Upper lobe of left lung (tissue), 6 donors: ENCODE results near the gene UBE3B. TPM values are rescaled to one million over a fixed set of nuclear protein-coding genes. Genes with fewer than 3 reads are reported as not detected.

ENCODE experiments used
- ATAC-seq, 2 donors: fragments of 200-7000 bp; cut with Tn5 transposase; one replicate each; pipeline ENCODE4 v1.9.1; 2022; ENCODE audit warnings: mild to moderate bottlenecking in 2 of 2, moderate library complexity in 2 of 2; ENCODE audit not compliant: low FRiP score in 2 of 2
- DNase-seq, 2 donors: peaks; one replicate each; pipeline ENCODE4 v3.0.0-alpha.2; 2019 to 2020
- H3K27ac ChIP-seq, 4 donors: fragments of 200-600 bp; sonication (generic); one replicate each; pipeline ENCODE4 v1.5.1; 2016 to 2019
- H3K27me3 ChIP-seq, 4 donors: fragments of 200-600 bp; sonication (generic); one replicate each; pipeline ENCODE4 v1.5.1; 2017 to 2019
- H3K36me3 ChIP-seq, 4 donors: fragments of 200-600 bp; sonication (generic); one replicate each; pipeline ENCODE4 v1.5.1; 2016 to 2019
- H3K4me1 ChIP-seq, 4 donors: fragments of 200-600 bp; sonication (generic); one replicate each; pipeline ENCODE4 v1.5.1; 2018 to 2019
- H3K4me3 ChIP-seq, 4 donors: fragments of 200-600 bp; sonication (generic); one replicate each; pipeline ENCODE4 v1.5.1; 2017 to 2019; ENCODE audit warnings: mild to moderate bottlenecking in 2 of 4, moderate library complexity in 1 of 4
- H3K9me3 ChIP-seq, 4 donors: fragments of 200-600 bp; sonication (generic); one replicate each; pipeline ENCODE4 v1.5.1; 2018 to 2019
- EP300 ChIP-seq, 4 donors: sonication (generic); formaldehyde crosslinking; IDR thresholded peaks; one replicate each; pipeline ENCODE4 v1.5.1; 2017; ENCODE audit warnings: antibody characterized with exemption in 4 of 4, control low read depth in 2 of 4
- POLR2A ChIP-seq, 4 donors: fragments of 450-650 bp; IDR thresholded peaks; one replicate each; pipeline ENCODE4 v1.5.1; 2016 to 2017; ENCODE audit warnings: antibody characterized with exemption in 4 of 4, mild to moderate bottlenecking in 2 of 4
- POLR2AphosphoS5 ChIP-seq, 2 donors: sonication (generic); formaldehyde crosslinking; IDR thresholded peaks; one replicate each; pipeline ENCODE4 v1.5.1; 2017; ENCODE audit warnings: antibody characterized with exemption in 2 of 2
- WGBS, 2 donors: methylation state at CpG; one replicate each; pipeline ENCODE4 v1.1.5; 2017 to 2018; 5-methylcytosine and 5-hydroxymethylcytosine counted together
- total RNA-seq, 6 donors: library from RNA; depleted of rRNA in 4 of 6; stranded (reverse); fragments of >200 nt in 4 of 6; gene quantifications; one replicate each; pipeline versions ENCODE4 v1.1.0 to v1.2.1, GENCODE V29; 2016 to 2021
- TF ChIP-seq, protein P1 (sequence below), 6 experiments: fragments of 450-650 bp in 4 of 6; fragments of 200-600 bp in 2 of 6; sonication (generic) in 2 of 6; IDR thresholded peaks; one replicate each; pipeline ENCODE4 v1.5.1; 2016 to 2019; ENCODE audit warnings: antibody characterized with exemption in 6 of 6
- donor health status: DM: no; HTN: no; CAD: no; lungs with moderate emphysema.
- donor health status: DM: no; HTN: yes; CAD: no; lungs with severe emphysema.

The UBE3B gene
- total RNA-seq, 6 donors from 2014 or later, result 27.0 to 69.1 (median 44.7) TPM

DNA sequence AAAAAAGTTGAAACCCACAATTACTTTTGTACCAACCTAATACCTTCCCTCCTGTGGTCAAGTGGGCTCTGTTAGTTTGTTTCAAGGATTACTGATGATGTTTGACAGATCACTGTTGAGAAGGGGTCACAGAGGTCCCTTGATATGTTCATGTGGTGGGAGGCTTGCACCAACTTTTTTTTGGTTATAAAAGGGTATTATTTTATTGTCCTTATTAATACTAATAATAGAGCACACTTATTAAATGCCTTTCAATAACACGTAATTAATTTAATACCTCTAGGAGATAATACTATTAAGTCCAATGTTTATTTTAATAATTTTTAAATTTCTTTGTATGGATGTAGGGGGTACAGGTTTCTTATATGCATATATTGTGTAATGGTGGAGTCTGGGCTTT, 4.4 kb downstream of the UBE3B start:
- ATAC-seq, result no peak
- DNase-seq, result no peak

DNA sequence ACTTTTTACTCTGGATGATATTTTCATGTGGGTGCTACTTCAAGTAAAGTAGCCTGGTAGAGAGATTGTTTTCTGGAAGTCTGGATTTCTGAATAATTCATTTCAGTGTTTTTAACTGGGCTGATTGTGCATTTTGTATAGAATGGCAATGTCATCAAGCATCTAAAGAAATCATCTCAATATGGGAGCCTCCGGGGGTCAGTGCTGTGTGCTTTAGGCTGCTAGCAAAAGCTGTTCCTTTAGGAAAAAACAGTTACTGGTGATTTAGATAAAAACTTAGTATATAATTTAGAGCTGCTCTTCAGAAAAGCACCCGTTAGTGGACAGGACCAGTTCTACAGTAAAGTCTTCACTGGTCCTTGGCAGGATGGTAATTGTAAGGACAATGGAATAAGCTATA, 5.1 kb downstream of the UBE3B start:
- no peak for DNase-seq
- H3K4me3 ChIP-seq, result no peak overlapping the region
- 87 to 94% methylated on average over 2 of the region's 2 CpGs for WGBS, 2 donors
- TF ChIP-seq, protein P1, sequence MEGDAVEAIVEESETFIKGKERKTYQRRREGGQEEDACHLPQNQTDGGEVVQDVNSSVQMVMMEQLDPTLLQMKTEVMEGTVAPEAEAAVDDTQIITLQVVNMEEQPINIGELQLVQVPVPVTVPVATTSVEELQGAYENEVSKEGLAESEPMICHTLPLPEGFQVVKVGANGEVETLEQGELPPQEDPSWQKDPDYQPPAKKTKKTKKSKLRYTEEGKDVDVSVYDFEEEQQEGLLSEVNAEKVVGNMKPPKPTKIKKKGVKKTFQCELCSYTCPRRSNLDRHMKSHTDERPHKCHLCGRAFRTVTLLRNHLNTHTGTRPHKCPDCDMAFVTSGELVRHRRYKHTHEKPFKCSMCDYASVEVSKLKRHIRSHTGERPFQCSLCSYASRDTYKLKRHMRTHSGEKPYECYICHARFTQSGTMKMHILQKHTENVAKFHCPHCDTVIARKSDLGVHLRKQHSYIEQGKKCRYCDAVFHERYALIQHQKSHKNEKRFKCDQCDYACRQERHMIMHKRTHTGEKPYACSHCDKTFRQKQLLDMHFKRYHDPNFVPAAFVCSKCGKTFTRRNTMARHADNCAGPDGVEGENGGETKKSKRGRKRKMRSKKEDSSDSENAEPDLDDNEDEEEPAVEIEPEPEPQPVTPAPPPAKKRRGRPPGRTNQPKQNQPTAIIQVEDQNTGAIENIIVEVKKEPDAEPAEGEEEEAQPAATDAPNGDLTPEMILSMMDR (IDR thresholded peaks at IDR 0.05), result no peak
- TF ChIP-seq POLR2AphosphoS5 (IDR thresholded peaks at IDR 0.05) (no peak), POLR2A (IDR thresholded peaks at IDR 0.05) (no peak), EP300 (IDR thresholded peaks at IDR 0.05) (no peak)
- peaks cover 32 to 50% (median 45%) of the 10 kb centered on the region in 4 donors for H3K36me3 ChIP-seq
- no peak for ATAC-seq
- no peaks in the 10 kb centered on the region for H3K9me3 ChIP-seq
- peaks cover 12 to 20% (median 17%) of the 10 kb centered on the region in 4 donors for H3K4me1 ChIP-seq
- no peak overlapping the region for H3K27ac ChIP-seq
- H3K27me3 ChIP-seq, result no peaks in the 10 kb centered on the region

More for the DNA sequence above, 4.4 kb downstream of the UBE3B start:
- no peak for TF ChIP-seq POLR2A (IDR thresholded peaks at IDR 0.05)
- TF ChIP-seq, protein P1 (IDR thresholded peaks at IDR 0.05), result no peak
- TF ChIP-seq POLR2AphosphoS5 (IDR thresholded peaks at IDR 0.05), result no peak
- TF ChIP-seq EP300 (IDR thresholded peaks at IDR 0.05), result no peak
- H3K4me3 ChIP-seq, result no peak overlapping the region
- H3K27ac ChIP-seq, result no peak overlapping the region
- peaks cover 27 to 44% (median 38%) of the 10 kb centered on the region in 4 donors for H3K36me3 ChIP-seq
- H3K27me3 ChIP-seq, result no peaks in the 10 kb centered on the region
- peaks cover 12 to 21% (median 17%) of the 10 kb centered on the region in 4 donors for H3K4me1 ChIP-seq
- no peaks in the 10 kb centered on the region for H3K9me3 ChIP-seq
- WGBS, 2 donors, result 91 to 94% methylated on average over 1 of the region's 1 CpG

DNA sequence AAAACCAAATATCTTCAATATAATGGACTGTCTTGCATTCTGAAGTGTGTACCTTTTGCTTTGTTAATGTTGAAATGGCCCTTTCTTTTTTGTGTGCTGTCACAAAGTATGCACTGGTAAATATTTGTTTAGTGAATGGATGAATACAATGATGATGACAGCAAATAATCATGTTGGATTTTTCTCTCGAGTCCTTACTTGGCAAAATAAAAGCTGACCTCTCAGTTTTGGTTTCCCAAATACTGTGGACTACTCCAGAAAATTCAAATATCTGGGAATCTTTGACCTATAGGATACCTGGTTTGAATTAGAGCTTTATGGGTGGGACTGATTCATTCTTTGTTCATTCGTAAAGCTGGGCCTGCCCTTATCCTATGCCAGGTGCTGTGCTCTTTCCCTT, 5.5 kb downstream of the UBE3B start:
- Histone ChIP-seq H3K9me3 (no peaks in the 10 kb centered on the region), H3K27ac (no peak overlapping the region), H3K4me3 (no peak overlapping the region), H3K36me3 (peaks cover 35 to 54% (median 49%) of the 10 kb centered on the region in 4 donors), H3K4me1 (peaks cover 11 to 18% (median 16%) of the 10 kb centered on the region in 4 donors), H3K27me3 (no peaks in the 10 kb centered on the region)
- ATAC-seq (no peak), DNase-seq (no peak)
- no peak for TF ChIP-seq POLR2A (IDR thresholded peaks at IDR 0.05)
- WGBS, 2 donors, result 56 to 77% methylated on average over 2 of the region's 2 CpGs

DNA sequence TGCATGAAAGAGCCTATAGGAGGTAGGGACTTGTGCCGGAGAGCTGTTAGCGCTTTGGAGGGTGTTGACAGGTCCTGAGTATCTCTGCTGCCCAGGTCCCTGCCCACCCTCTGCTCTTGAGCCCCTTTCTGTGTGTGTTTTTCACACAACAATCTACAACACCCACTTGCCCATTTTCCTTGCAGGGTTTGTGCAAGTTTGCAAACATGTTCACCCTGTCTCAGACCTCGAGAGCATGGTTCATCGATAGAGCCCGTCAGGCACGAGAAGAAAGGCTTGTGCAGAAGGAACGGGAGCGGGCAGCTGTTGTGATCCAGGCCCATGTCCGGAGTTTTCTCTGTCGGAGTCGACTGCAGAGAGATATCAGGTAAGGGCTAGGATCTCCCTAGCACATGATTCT, 5.9 kb downstream of the UBE3B start:
- Histone ChIP-seq H3K4me1 (peaks cover 7 to 14% (median 13%) of the 10 kb centered on the region in 4 donors), H3K4me3 (no peak overlapping the region), H3K36me3 (peaks cover 39 to 59% (median 53%) of the 10 kb centered on the region in 4 donors), H3K27ac (no peak overlapping the region), H3K27me3 (no peaks in the 10 kb centered on the region), H3K9me3 (no peaks in the 10 kb centered on the region)
- DNase-seq (no peak), ATAC-seq (no peak)
- WGBS, 2 donors, result 95 to 96% methylated on average over 11 of the region's 11 CpGs
- no peak for TF ChIP-seq EP300 (IDR thresholded peaks at IDR 0.05)
- no peak for TF ChIP-seq POLR2AphosphoS5 (IDR thresholded peaks at IDR 0.05)
- TF ChIP-seq, protein P1 (IDR thresholded peaks at IDR 0.05), result no peak
- no peak for TF ChIP-seq POLR2A (IDR thresholded peaks at IDR 0.05)

DNA sequence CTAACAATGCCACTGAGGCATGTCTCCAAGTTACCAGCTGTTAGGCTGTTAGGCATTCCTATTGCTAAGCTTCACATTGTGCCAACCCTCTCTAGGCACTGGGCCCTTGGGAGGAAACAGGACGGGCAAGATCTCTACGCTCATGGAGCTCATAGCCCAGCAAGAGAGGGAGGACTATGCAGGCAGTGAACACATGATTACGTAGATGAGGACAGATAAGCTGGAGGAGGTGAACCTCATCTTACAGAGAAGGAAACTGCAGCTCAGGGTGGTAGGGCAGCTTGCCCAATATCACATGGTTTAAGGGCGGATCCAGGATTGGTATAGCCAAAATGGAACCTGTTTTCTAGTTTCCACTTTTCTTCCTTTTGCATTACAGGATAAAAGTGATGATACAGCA, 7.8 kb downstream of the UBE3B start:
- 78 to 85% methylated on average over 4 of the region's 4 CpGs for WGBS, 2 donors
- ATAC-seq, result no peak
- TF ChIP-seq EP300 (IDR thresholded peaks at IDR 0.05), result no peak
- TF ChIP-seq, protein P1 (IDR thresholded peaks at IDR 0.05), result no peak
- no peak for TF ChIP-seq POLR2A (IDR thresholded peaks at IDR 0.05)
- Histone ChIP-seq H3K27me3 (no peaks in the 10 kb centered on the region), H3K27ac (no peak overlapping the region), H3K4me1 (no peaks in the 10 kb centered on the region), H3K9me3 (no peaks in the 10 kb centered on the region), H3K4me3 (no peak overlapping the region), H3K36me3 (peaks cover 51 to 77% (median 72%) of the 10 kb centered on the region in 4 donors)
- DNase-seq, result no peak
